Middle frontal gyrus (tissue), 1 donor: ENCODE results near the gene MMP2.

Source experiments
- DNase-seq: peaks from one replicate; pipeline ENCODE4 v3.0.0-alpha.2; 2015; ENCODE audit warnings: low spot score; ENCODE audit errors: extremely low spot score

Gene MMP2

GRCh38 chr16:55478827-55479429 lies at the start of gene MMP2:
MMP2 (plus strand) TSS chr16:55479198; CDS start chr16:55479480, 282 bp downstream.
- no peak for DNase-seq

- DNase-seq: no peak
Observed at GRCh38 chr16:55433030-55433429, 46.0 kb upstream of the MMP2 start.

GRCh38 chr16:55433535-55433934 lies 45.5 kb upstream of the MMP2 start:
- DNase-seq: no peak

GRCh38 chr16:55434000-55434399 lies 45.0 kb upstream of the MMP2 start:
- DNase-seq: no peak

GRCh38 chr16:55435387-55435786 lies 43.6 kb upstream of the MMP2 start:
- no peak for DNase-seq

GRCh38 chr16:55436587-55436986 lies 42.4 kb upstream of the MMP2 start:
- no peak for DNase-seq

- DNase-seq: no peak
Observed at GRCh38 chr16:55437625-55438024, 41.4 kb upstream of the MMP2 start.

GRCh38 chr16:55438281-55438680 lies 40.7 kb upstream of the MMP2 start:
- no peak for DNase-seq

- DNase-seq: no peak
Observed at GRCh38 chr16:55439101-55439690, 39.8 kb upstream of the MMP2 start.

- no peak for DNase-seq
Observed at GRCh38 chr16:55443434-55444346, 35.3 kb upstream of the MMP2 start.

GRCh38 chr16:55444754-55445485 lies 34.1 kb upstream of the MMP2 start:
- peak; percentile 3 for DNase-seq

- no peak for DNase-seq
Observed at GRCh38 chr16:55447231-55447630, 31.8 kb upstream of the MMP2 start.

- DNase-seq: no peak
Observed at GRCh38 chr16:55452996-55453395, 26.0 kb upstream of the MMP2 start.

- DNase-seq: no peak
Observed at GRCh38 chr16:55453909-55454308, 25.1 kb upstream of the MMP2 start.

- no peak for DNase-seq
Observed at GRCh38 chr16:55454861-55455260, 24.1 kb upstream of the MMP2 start.

GRCh38 chr16:55462241-55462640 lies 16.8 kb upstream of the MMP2 start:
- DNase-seq: no peak

GRCh38 chr16:55464375-55464774 lies 14.6 kb upstream of the MMP2 start:
- no peak for DNase-seq

GRCh38 chr16:55465077-55465896 lies 13.7 kb upstream of the MMP2 start:
- DNase-seq: peak; percentile 87

- DNase-seq: no peak
Observed at GRCh38 chr16:55466209-55466608, 12.8 kb upstream of the MMP2 start.

- no peak for DNase-seq
Observed at GRCh38 chr16:55467898-55468297, 11.1 kb upstream of the MMP2 start.
